K562 (cell line): Measurements from ENCODE around the gene TLCD1. TPM values are rescaled to one million over a fixed set of nuclear protein-coding genes. Genes with fewer than 3 reads are reported as not detected.
A peak's percentile ranks its signal among the peaks of the same experiment; 100 is the strongest.
"Not testable (repeated sequence)": the region's sequence is repeated elsewhere in the genome, so short reads cannot be mapped to it uniquely, and the experiment has no call there.

ENCODE experiments used
- ATAC-seq: fragments of 200-7000 bp; cut with Tn5 transposase; 3 replicates; pipeline ENCODE4 v1.9.1; 2020; ENCODE audit warnings: moderate library complexity
- BruUV-seq: library from RNA; stranded (reverse); fragments of 400-500 nt; replicated peaks from 2 replicates; lab custom pipeline; 2021; lab: Mats Ljungman, UMichigan
- CTCF ChIA-PET: fragments of 300-600 bp; formaldehyde crosslinking; extraction: SDS; loops from one replicate; lab custom pipeline; 2021; ENCODE audit warnings: low intra/inter-chr PET ratio; lab: Yijun Ruan, JAX
- POLR2A ChIA-PET: fragments of 300-600, 350-650 bp; sonication (Branson Sonifier 250); formaldehyde crosslinking; extraction: SDS; loops from one replicate; lab custom pipeline; 2021; ENCODE audit warnings: antibody characterized with exemption, inconsistent platforms; lab: Yijun Ruan, JAX
- DNase-seq, 4 experiments: peaks; one replicate each; pipeline versions ENCODE4 v3.0.0 to v3.0.0-alpha.2; 2011 to 2018; ENCODE audit warnings: low spot score in 3 of 4, mixed read lengths in 3 of 4; ENCODE audit errors: extremely low read depth in 1 of 4
- FAIRE-seq: peaks from 2 replicates; lab custom pipeline; 2011; peaks lifted over from hg19 to GRCh38; lab: Jason Lieb, UNC
- H2AFZ ChIP-seq: 2 replicates; pipeline ENCODE4 v1.6.0; 2011; ENCODE audit warnings: low read depth, low read length, control low read depth, inconsistent platforms
- H3K27ac ChIP-seq: fragments of 200-600 bp; 3 replicates; pipeline ENCODE4 v1.8.0; 2011; ENCODE audit warnings: low read depth, mild to moderate bottlenecking, control low read depth, inconsistent platforms, low read length, moderate library complexity, mixed read lengths; ENCODE audit errors: extremely low read depth
- H3K27me3 ChIP-seq, 2 experiments: fragments of 300-600 bp in 1 of 2; 2 replicates in 1 of 2; 3 replicates in 1 of 2; pipeline versions ENCODE4 v1.6.0 to v1.8.0; 2011; ENCODE audit warnings: inconsistent platforms in 2 of 2, low read length in 2 of 2, mild to moderate bottlenecking in 1 of 2, mixed read lengths in 1 of 2, moderate library complexity in 1 of 2; ENCODE audit not compliant: control insufficient read depth in 2 of 2, insufficient read depth in 2 of 2
- H3K36me3 ChIP-seq: fragments of 300-600 bp; 3 replicates; pipeline ENCODE4 v1.8.0; 2011; ENCODE audit warnings: mild to moderate bottlenecking, low read length, inconsistent platforms; ENCODE audit not compliant: control insufficient read depth, insufficient read depth
- H3K4me1 ChIP-seq, 2 experiments: fragments of 200-600 bp in 1 of 2; replicated peaks in 1 of 2; 2 replicates in 1 of 2; 3 replicates in 1 of 2; pipeline versions ENCODE4 v1.5.1 to v1.8.0; 2011; ENCODE audit warnings: inconsistent platforms in 2 of 2, low read length in 2 of 2, mild to moderate bottlenecking in 1 of 2, mixed read lengths in 1 of 2, moderate library complexity in 1 of 2; ENCODE audit not compliant: control insufficient read depth in 2 of 2, insufficient read depth in 2 of 2
- H3K4me2 ChIP-seq: 2 replicates; pipeline ENCODE4 v1.6.1; 2011; ENCODE audit warnings: low read length, control low read depth, inconsistent platforms, mixed read lengths; ENCODE audit not compliant: insufficient read depth
- H3K4me3 ChIP-seq: fragments of 200-600 bp; sonication (generic), shearing (Covaris generic); 2 replicates; pipeline ENCODE4 v1.5.1; 2016; ENCODE audit warnings: control low read depth, inconsistent platforms
- H3K79me2 ChIP-seq: fragments of 200-600 bp; 3 replicates; pipeline ENCODE4 v1.8.0; 2011; ENCODE audit warnings: low read length, inconsistent platforms; ENCODE audit not compliant: control insufficient read depth, insufficient read depth
- H3K9ac ChIP-seq, 2 experiments: 2 replicates each; pipeline versions ENCODE4 v1.6.0 to v1.6.1; 2011; ENCODE audit warnings: low read depth in 2 of 2, low read length in 2 of 2, control low read depth in 1 of 2, inconsistent platforms in 1 of 2, mild to moderate bottlenecking in 1 of 2, mixed read lengths in 1 of 2; ENCODE audit not compliant: insufficient read depth in 1 of 2
- H3K9me1 ChIP-seq: one replicate; pipeline ENCODE4 v1.6.0; 2011; ENCODE audit warnings: inconsistent platforms, mild to moderate bottlenecking, low read length, moderate library complexity; ENCODE audit not compliant: control insufficient read depth, insufficient read depth
- H3K9me3 ChIP-seq: replicated peaks from 2 replicates; pipeline ENCODE4 v1.5.1; 2011; ENCODE audit warnings: low read depth, low read length, inconsistent platforms; ENCODE audit not compliant: control insufficient read depth, insufficient read depth
- H4K20me1 ChIP-seq: replicated peaks from 2 replicates; pipeline ENCODE4 v1.6.1; 2011; ENCODE audit warnings: low read length, inconsistent platforms, mixed read lengths; ENCODE audit not compliant: control insufficient read depth, insufficient read depth
- BCOR ChIP-seq: fragments of 450-650 bp; IDR thresholded peaks from 2 replicates; pipeline ENCODE4 v1.6.1; 2016
- CTCF ChIP-seq, 3 experiments: IDR thresholded peaks in 2 of 3; conservative IDR thresholded peaks in 1 of 3; 2 replicates each; pipeline ENCODE4 v1.5.1; 2011 to 2012; ENCODE audit warnings: low read length in 3 of 3, mild to moderate bottlenecking in 3 of 3, control low read depth in 2 of 3, improper control_type of control experiment in 1 of 3, inconsistent platforms in 1 of 3, low read depth in 1 of 3, mixed read lengths in 1 of 3, moderate library complexity in 1 of 3; ENCODE audit not compliant: insufficient read depth in 2 of 3
- PBX2 ChIP-seq, 2 experiments: IDR thresholded peaks in 1 of 2; conservative IDR thresholded peaks in 1 of 2; 2 replicates each; pipeline ENCODE4 v1.6.1; 2016; ENCODE audit warnings: low read depth in 2 of 2, mild to moderate bottlenecking in 1 of 2, missing compliant biosample characterization in 1 of 2, missing genetic modification characterization in 1 of 2, moderate library complexity in 1 of 2
- POLR2B ChIP-seq: fragments of 450-650 bp; IDR thresholded peaks from 2 replicates; pipeline ENCODE4 v1.6.1; 2018; ENCODE audit warnings: low read depth; ENCODE audit not compliant: partially characterized antibody
- POLR2G ChIP-seq: fragments of 200-400 bp; formaldehyde crosslinking; IDR thresholded peaks from 2 replicates; pipeline ENCODE4 v1.6.1; 2017; ENCODE audit warnings: low read depth, mild to moderate bottlenecking, antibody characterized with exemption, low read length, moderate library complexity
- RBBP5 ChIP-seq: fragments of 200-600 bp; sonication (generic); IDR thresholded peaks from 2 replicates; pipeline ENCODE4 v1.6.1; 2012; ENCODE audit warnings: borderline replicate concordance, mild to moderate bottlenecking, low read length, control low read depth, inconsistent platforms; ENCODE audit not compliant: insufficient read depth, poor library complexity, severe bottlenecking
- TAF7 ChIP-seq: fragments of 450-650 bp; IDR thresholded peaks from 2 replicates; pipeline ENCODE4 v1.6.1; 2016; ENCODE audit warnings: missing genetic modification characterization, missing compliant biosample characterization
- WGBS: fragments of 100-300 bp; shearing (Covaris generic); methylation state at CpG from one replicate; pipeline ENCODE4 v1.1.6; 2016; ENCODE audit warnings: low coverage, mixed read lengths; ENCODE audit not compliant: insufficient coverage; ENCODE audit errors: missing lambda C conversion rate; 5-methylcytosine and 5-hydroxymethylcytosine counted together
- in situ Hi-C: fragments of 300-500 bp; cut with MboI; formaldehyde crosslinking; loops from 4 replicates; pipeline ENCODE4 v1.15.0; 2018; ENCODE audit warnings: inconsistent platforms, mixed read lengths
- intact Hi-C: fragments of 100-400 bp; cut with micrococcal nuclease; formaldehyde crosslinking; loops from 2 replicates; pipeline ENCODE4 v1.14.2; 2022
- polyA plus RNA-seq, 8 experiments: library from polyadenylated mRNA; depleted of rRNA in 4 of 8; stranded (reverse) in 5 of 8; unstranded in 3 of 8; fragments of >200 nt; fragmentation: Nextera tagmentation in 2 of 8; fragmentation: Illumina TruSeq in 1 of 8; extraction: Ambion mirVana in 2 of 8; extraction: Trizol in 1 of 8; gene quantifications; 2 replicates each; pipeline versions ENCODE4 v1.2.1 to v1.2.3, GENCODE V29; 2011 to 2014; ENCODE audit warnings: inconsistent platforms in 1 of 8, missing spikeins in 1 of 8
- total RNA-seq, 7 experiments: library from RNA; depleted of rRNA in 6 of 7; stranded (reverse); fragments of >200 nt in 6 of 7; fragmentation: Illumina TruSeq in 2 of 7; extraction: Trizol in 2 of 7; gene quantifications; 2 replicates each; pipeline versions ENCODE4 v1.2.1 to v1.2.3, GENCODE V29; 2011 to 2021; ENCODE audit warnings: low replicate concordance in 1 of 7

The TLCD1 gene
- total and polyA plus RNA-seq, 9 of the 15 experiments (the other 6 are each of a cell fraction or from before 2014, with no cell fraction given), result 6.8 to 37.7 (median 21.7) TPM

GRCh38 chr17:28720997-28721329 is 5.1 kb downstream of the TLCD1 start:
- Histone ChIP-seq H3K4me2 (peak overlapping the region; percentile 96), H4K20me1 (peaks cover 48% of the 10 kb centered on the region), H3K4me1 (peaks cover 46 to 53% of the 10 kb centered on the region in 2 experiments), H3K4me3 (peak overlapping the region; percentile 75), H3K9ac (peak overlapping the region; percentile 97 to 100), H3K36me3 (peaks cover 56% of the 10 kb centered on the region), H3K79me2 (peaks cover 71% of the 10 kb centered on the region), H3K27ac (peak overlapping the region; percentile 95)
- DNase-seq, result peak in 1 of 4 experiments; percentile 48
- ATAC-seq; H3K27me3 ChIP-seq; FAIRE-seq; in situ Hi-C loops; BruUV-seq; H2AFZ ChIP-seq; H3K9me3 ChIP-seq; H3K9me1 ChIP-seq; TF ChIP-seq PBX2 (CRISPR knock-in tag; IDR thresholded peaks at IDR 0.05; ENCODE audit: low read depth): not testable (repeated sequence)
- 1% methylated on average over 19 of the region's 19 CpGs for WGBS
- intact Hi-C loops, result loop anchor here (10.0 kb wide), 1 partner anchor 394 kb away; no protein-coding TSS in a partner anchor
- POLR2A ChIA-PET, result interaction anchor here (0.6 to 11.1 kb wide), 12 partner anchors 11 to 144 kb away, joined by 3 to 367 read pairs (median 4); partner anchors contain the start of genes ALDOC, PROCA1 and TRAF4
- CTCF ChIA-PET, result interaction anchor here (1.2 to 2.1 kb wide), 2 partner anchors 29 to 31 kb away, joined by 3 to 10 read pairs; no protein-coding TSS in a partner anchor
- TF ChIP-seq TAF7 (tag) (0 out of 2 replicates have a peak, but pooled peaks have one; percentile 9), POLR2G (peak; percentile 58; the same call in 1 of the 2 replicates), CTCF (IDR thresholded peaks at IDR 0.05 in 2 of 3, conservative IDR thresholded peaks at IDR 0.05 in 1 of 3; ENCODE audit: insufficient read depth in 2 of 3, low read depth in 1 of 3, low read length in 3 of 3) (0 out of 6 replicates have a peak, but pooled peaks of 1 of the 3 experiments have one; percentile 16), PBX2 (tag; conservative IDR thresholded peaks at IDR 0.05; ENCODE audit: low read depth) (0 out of 2 replicates have a peak, but pooled peaks have one; percentile 3), POLR2B (peak; percentile 12), RBBP5 (peak; percentile 47), BCOR (0 out of 2 replicates have a peak, but pooled peaks have one; percentile 29)
